Measurements from ENCODE around the gene PIK3CD. TPM values are rescaled to one million over a fixed set of nuclear protein-coding genes. Genes with fewer than 3 reads are reported as not detected.
"Not testable (repeated sequence)": the region's sequence is repeated elsewhere in the genome, so short reads cannot be mapped to it uniquely, and the experiment has no call there.

Gene PIK3CD
- polyA plus RNA-seq, 1 donor from 2014 or later: 4.2 TPM

GRCh38 chr1:9761855-9762254 lies 110.3 kb downstream of the PIK3CD start:
- no peaks in the 10 kb centered on the region for H4K20me1 ChIP-seq (ENCODE audit: insufficient read depth)
- no peak overlapping the region for H3K27ac ChIP-seq (ENCODE audit: low read length)

DNA sequence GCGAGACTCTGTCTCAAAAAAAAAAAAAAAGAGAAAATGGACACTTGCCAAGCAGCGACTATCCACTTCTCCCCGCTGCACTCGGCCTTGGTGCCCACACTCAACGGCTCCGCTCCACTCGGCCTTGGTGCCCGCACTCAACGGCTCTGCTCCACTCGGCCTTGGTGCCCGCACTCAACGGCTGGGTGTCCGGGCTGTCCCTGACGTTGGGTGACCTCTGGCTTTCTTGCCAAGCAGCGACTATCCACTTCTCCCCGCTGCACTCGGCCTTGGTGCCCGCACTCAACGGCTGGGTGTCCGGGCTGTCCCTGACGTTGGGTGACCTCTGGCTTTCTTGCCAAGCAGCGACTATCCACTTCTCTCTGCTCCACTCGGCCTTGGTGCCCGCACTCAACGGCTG lies 110.9 kb downstream of the PIK3CD start:
- H3K4me2 ChIP-seq (ENCODE audit: low read length): not testable (repeated sequence)

More at GRCh38 chr1:9761855-9762254, 110.3 kb downstream of the PIK3CD start:
- H3K4me2 ChIP-seq (ENCODE audit: low read length): no peak overlapping the region
- TF ChIP-seq TAF1 (IDR thresholded peaks at IDR 0.05; ENCODE audit: low read depth) (no peak), EZH2 (IDR thresholded peaks at IDR 0.05; ENCODE audit: borderline replicate concordance, insufficient read depth, low read length, poor library complexity, severe bottlenecking) (no peak), MXI1 (conservative IDR thresholded peaks at IDR 0.05; ENCODE audit: poor library complexity, severe bottlenecking) (no peak), EP300 (conservative IDR thresholded peaks at IDR 0.05; ENCODE audit: poor library complexity, severe bottlenecking) (no peak)
- no peaks in the 10 kb centered on the region for H3K79me2 ChIP-seq (replicated peaks; ENCODE audit: insufficient read depth, low read length)
- H3K36me3 ChIP-seq (ENCODE audit: insufficient read depth, low read length): no peaks in the 10 kb centered on the region
- no peak overlapping the region for H3K9ac ChIP-seq (ENCODE audit: low read length)
- no peaks in the 10 kb centered on the region for H3K9me2 ChIP-seq (ENCODE audit: insufficient read depth, low read length)
- H3K9me3 ChIP-seq (ENCODE audit: low read length): no peaks in the 10 kb centered on the region
- no peak overlapping the region for H3K4me3 ChIP-seq (ENCODE audit: low read length)
- H3F3A ChIP-seq (ENCODE audit: insufficient read depth, low read length, poor library complexity, severe bottlenecking): no peaks in the 10 kb centered on the region
- H2AFZ ChIP-seq (ENCODE audit: low read depth, low read length): no peak overlapping the region
- no peaks in the 10 kb centered on the region for H3K27me3 ChIP-seq (ENCODE audit: insufficient read depth, low read depth, low read length)

GRCh38 chr1:9763914-9764313 lies 112.4 kb downstream of the PIK3CD start:
- H3K9me2 ChIP-seq (ENCODE audit: insufficient read depth, low read length): no peaks in the 10 kb centered on the region
- H3K36me3 ChIP-seq (ENCODE audit: insufficient read depth, low read length): no peaks in the 10 kb centered on the region
- no peak overlapping the region for H3K4me3 ChIP-seq (ENCODE audit: low read length)
- no peak overlapping the region for H2AFZ ChIP-seq (ENCODE audit: low read depth, low read length)
- no peak overlapping the region for H3K4me2 ChIP-seq (ENCODE audit: low read length)
- TF ChIP-seq POLR2AphosphoS5 (IDR thresholded peaks at IDR 0.05): no peak
- TF ChIP-seq, protein P1, sequence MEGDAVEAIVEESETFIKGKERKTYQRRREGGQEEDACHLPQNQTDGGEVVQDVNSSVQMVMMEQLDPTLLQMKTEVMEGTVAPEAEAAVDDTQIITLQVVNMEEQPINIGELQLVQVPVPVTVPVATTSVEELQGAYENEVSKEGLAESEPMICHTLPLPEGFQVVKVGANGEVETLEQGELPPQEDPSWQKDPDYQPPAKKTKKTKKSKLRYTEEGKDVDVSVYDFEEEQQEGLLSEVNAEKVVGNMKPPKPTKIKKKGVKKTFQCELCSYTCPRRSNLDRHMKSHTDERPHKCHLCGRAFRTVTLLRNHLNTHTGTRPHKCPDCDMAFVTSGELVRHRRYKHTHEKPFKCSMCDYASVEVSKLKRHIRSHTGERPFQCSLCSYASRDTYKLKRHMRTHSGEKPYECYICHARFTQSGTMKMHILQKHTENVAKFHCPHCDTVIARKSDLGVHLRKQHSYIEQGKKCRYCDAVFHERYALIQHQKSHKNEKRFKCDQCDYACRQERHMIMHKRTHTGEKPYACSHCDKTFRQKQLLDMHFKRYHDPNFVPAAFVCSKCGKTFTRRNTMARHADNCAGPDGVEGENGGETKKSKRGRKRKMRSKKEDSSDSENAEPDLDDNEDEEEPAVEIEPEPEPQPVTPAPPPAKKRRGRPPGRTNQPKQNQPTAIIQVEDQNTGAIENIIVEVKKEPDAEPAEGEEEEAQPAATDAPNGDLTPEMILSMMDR (IDR thresholded peaks at IDR 0.05; ENCODE audit: poor library complexity, severe bottlenecking): no peak
- TF ChIP-seq EZH2 (IDR thresholded peaks at IDR 0.05; ENCODE audit: borderline replicate concordance, insufficient read depth, low read length, poor library complexity, severe bottlenecking): no peak
- TF ChIP-seq EP300 (conservative IDR thresholded peaks at IDR 0.05; ENCODE audit: poor library complexity, severe bottlenecking): no peak
- TF ChIP-seq, protein P2, sequence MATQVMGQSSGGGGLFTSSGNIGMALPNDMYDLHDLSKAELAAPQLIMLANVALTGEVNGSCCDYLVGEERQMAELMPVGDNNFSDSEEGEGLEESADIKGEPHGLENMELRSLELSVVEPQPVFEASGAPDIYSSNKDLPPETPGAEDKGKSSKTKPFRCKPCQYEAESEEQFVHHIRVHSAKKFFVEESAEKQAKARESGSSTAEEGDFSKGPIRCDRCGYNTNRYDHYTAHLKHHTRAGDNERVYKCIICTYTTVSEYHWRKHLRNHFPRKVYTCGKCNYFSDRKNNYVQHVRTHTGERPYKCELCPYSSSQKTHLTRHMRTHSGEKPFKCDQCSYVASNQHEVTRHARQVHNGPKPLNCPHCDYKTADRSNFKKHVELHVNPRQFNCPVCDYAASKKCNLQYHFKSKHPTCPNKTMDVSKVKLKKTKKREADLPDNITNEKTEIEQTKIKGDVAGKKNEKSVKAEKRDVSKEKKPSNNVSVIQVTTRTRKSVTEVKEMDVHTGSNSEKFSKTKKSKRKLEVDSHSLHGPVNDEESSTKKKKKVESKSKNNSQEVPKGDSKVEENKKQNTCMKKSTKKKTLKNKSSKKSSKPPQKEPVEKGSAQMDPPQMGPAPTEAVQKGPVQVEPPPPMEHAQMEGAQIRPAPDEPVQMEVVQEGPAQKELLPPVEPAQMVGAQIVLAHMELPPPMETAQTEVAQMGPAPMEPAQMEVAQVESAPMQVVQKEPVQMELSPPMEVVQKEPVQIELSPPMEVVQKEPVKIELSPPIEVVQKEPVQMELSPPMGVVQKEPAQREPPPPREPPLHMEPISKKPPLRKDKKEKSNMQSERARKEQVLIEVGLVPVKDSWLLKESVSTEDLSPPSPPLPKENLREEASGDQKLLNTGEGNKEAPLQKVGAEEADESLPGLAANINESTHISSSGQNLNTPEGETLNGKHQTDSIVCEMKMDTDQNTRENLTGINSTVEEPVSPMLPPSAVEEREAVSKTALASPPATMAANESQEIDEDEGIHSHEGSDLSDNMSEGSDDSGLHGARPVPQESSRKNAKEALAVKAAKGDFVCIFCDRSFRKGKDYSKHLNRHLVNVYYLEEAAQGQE (IDR thresholded peaks at IDR 0.05; ENCODE audit: borderline replicate concordance): no peak
- TF ChIP-seq RAD21 (conservative IDR thresholded peaks at IDR 0.05): no peak
- TF ChIP-seq MXI1 (conservative IDR thresholded peaks at IDR 0.05; ENCODE audit: poor library complexity, severe bottlenecking): no peak
- TF ChIP-seq TAF1 (IDR thresholded peaks at IDR 0.05; ENCODE audit: low read depth): no peak
- TF ChIP-seq SMC3 (conservative IDR thresholded peaks at IDR 0.05; ENCODE audit: poor library complexity): no peak
- no peaks in the 10 kb centered on the region for H3F3A ChIP-seq (ENCODE audit: insufficient read depth, low read length, poor library complexity, severe bottlenecking)
- no peaks in the 10 kb centered on the region for H4K20me1 ChIP-seq (ENCODE audit: insufficient read depth)
- no peaks in the 10 kb centered on the region for H3K27me3 ChIP-seq (ENCODE audit: insufficient read depth, low read depth, low read length)
- no peak overlapping the region for H3K27ac ChIP-seq (ENCODE audit: low read length)
- H3K79me2 ChIP-seq (replicated peaks; ENCODE audit: insufficient read depth, low read length): peaks cover 4% of the 10 kb centered on the region
- H3K9me3 ChIP-seq (ENCODE audit: low read length): no peaks in the 10 kb centered on the region
- H3K9ac ChIP-seq (ENCODE audit: low read length): no peak overlapping the region

More for the DNA sequence above, 110.9 kb downstream of the PIK3CD start:
- H3K4me3 ChIP-seq (ENCODE audit: low read length); H3F3A ChIP-seq (ENCODE audit: insufficient read depth, low read length, poor library complexity, severe bottlenecking); H3K9me2 ChIP-seq (ENCODE audit: insufficient read depth, low read length); H3K27ac ChIP-seq (ENCODE audit: low read length); H3K79me2 ChIP-seq (replicated peaks; ENCODE audit: insufficient read depth, low read length); H3K27me3 ChIP-seq (ENCODE audit: insufficient read depth, low read depth, low read length); H3K36me3 ChIP-seq (ENCODE audit: insufficient read depth, low read length); H2AFZ ChIP-seq (ENCODE audit: low read depth, low read length); H3K9me3 ChIP-seq (ENCODE audit: low read length); H3K9ac ChIP-seq (ENCODE audit: low read length); H4K20me1 ChIP-seq (ENCODE audit: insufficient read depth): not testable (repeated sequence)
